Measurements from ENCODE around the gene RPS18. TPM values are rescaled to one million over a fixed set of nuclear protein-coding genes. Genes with fewer than 3 reads are reported as not detected.
A peak's percentile ranks its signal among the peaks of the same experiment; 100 is the strongest.
"Not testable (repeated sequence)": the region's sequence is repeated elsewhere in the genome, so short reads cannot be mapped to it uniquely, and the experiment has no call there.

The RPS18 gene
- total RNA-seq, 1 donor from 2014 or later = 1,863 TPM

DNA sequence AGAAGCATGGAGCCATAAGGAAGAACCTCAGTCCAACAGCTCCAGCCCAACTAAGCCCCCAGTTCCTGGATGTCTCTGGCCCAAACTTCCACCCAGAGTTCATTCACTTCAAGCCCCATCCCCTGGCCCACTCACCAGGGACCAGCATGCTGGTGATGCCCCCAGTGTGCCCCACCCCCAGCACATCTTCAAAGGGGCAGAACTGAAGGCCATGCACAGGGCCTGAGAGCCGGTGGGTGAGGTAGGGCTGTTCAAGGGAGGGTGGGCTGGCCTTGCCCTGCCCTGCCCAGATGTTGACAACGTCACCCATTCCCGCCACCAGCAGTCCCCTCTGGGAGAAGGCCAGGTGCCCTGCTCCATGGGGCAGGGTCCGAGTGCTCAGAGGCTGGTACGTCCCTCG lies 8.7 kb downstream of the RPS18 start:
- Histone ChIP-seq H3K27ac (no peak overlapping the region), H3K4me1 (peaks cover 6 to 15% of the 10 kb centered on the region in 2 donors), H3K36me3 (peaks cover 13 to 48% of the 10 kb centered on the region in 2 donors), H3K4me3 (no peak overlapping the region), H3K9me3 (no peaks in the 10 kb centered on the region), H3K27me3 (no peaks in the 10 kb centered on the region)
- intact Hi-C loops (cut with DNase I) = no loop called here
- no peak for DNase-seq (ENCODE audit: low spot score in 2 of 2)
- no peak for TF ChIP-seq CTCF (IDR thresholded peaks at IDR 0.05)

DNA sequence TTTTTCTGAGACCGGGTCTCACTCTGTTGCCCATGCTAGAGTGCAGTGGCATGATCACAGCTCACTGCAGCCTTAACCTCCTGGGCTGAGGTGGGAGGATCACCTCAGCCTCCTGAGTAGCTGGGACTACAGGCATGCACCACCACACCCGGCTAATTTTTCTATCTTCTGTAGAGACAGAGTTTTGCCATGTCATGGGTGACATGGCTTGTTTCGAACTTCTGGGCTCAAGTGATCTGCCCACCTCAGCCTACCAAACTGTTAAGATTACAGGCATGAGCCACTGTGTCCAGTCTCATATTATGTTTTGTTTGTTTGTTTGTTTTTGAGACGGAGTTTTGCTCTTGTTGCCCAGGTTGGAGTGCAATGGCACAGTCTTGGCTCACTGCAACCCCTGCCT lies 13.3 kb downstream of the RPS18 start:
- Histone ChIP-seq H3K4me1 (peaks cover 3 to 15% of the 10 kb centered on the region in 2 donors), H3K36me3 (peaks cover 18 to 55% of the 10 kb centered on the region in 2 donors)
- H3K27ac ChIP-seq; intact Hi-C loops (cut with DNase I); DNase-seq (ENCODE audit: low spot score in 2 of 2); H3K27me3 ChIP-seq; H3K4me3 ChIP-seq; H3K9me3 ChIP-seq: not testable (repeated sequence)

DNA sequence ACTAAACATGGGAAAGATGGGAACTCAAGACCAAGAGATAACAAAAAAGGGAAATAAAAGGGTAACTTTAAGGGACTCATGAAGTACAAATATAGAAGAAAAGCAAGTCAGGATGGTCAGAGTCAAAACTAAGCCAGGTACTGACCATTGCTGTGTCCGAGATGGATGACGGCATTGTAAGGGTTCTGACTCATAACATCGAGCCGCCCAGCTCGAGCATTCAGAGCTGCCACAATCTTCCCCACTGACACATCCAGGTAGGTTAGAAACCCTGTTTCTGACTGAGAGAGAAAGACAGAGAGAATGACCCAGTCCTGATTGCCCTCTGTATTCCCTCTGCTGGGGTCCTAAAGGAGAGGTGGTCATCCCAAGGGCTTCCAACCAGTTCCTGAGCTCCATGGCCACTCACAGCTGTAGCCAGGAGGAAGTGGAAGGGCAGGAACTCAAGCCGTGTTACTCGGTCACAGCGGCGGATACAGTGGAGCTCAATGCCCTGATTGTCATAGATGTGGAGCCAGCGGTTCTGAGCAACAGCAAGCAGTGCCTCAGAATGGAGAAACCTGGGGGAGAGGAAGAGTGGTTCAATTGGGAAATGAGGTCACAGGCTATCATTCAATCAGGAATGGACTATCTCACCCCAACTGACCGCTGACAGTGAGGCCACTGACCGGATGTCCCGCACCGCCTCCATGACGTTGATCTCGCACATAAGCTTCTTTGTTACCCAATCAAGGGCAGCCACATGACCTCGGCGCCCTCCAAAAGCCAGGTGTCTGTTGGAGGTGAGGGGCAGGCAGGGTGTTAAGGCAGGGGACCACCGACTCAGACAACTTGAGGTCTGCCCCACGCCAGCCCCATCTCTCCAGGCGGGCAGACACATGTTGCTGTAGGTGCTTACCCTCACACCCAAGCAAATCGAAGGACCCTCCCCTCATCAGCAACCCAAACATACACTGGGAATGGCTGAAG lies 15.4 kb downstream of the RPS18 start:
- Histone ChIP-seq H3K36me3 (peaks cover 23 to 61% of the 10 kb centered on the region in 2 donors), H3K4me1 (peaks cover 3 to 20% of the 10 kb centered on the region in 2 donors), H3K4me3 (peak overlapping the region in 1 of 2 donors; percentile 79), H3K27me3 (no peaks in the 10 kb centered on the region), H3K9me3 (no peaks in the 10 kb centered on the region), H3K27ac (no peak overlapping the region)
- no peak for DNase-seq (ENCODE audit: low spot score in 2 of 2)
- intact Hi-C loops (cut with DNase I) = no loop called here
- TF ChIP-seq CTCF (IDR thresholded peaks at IDR 0.05) = no peak

GRCh38 chr6:33288141-33288920 lies 16.5 kb downstream of the RPS18 start:
- no peaks in the 10 kb centered on the region for H3K9me3 ChIP-seq
- no peak for DNase-seq (ENCODE audit: low spot score in 2 of 2)
- peaks cover 3 to 20% of the 10 kb centered on the region in 2 donors for H3K4me1 ChIP-seq
- no peak for TF ChIP-seq CTCF (IDR thresholded peaks at IDR 0.05)
- H3K36me3 ChIP-seq = peaks cover 24 to 62% of the 10 kb centered on the region in 2 donors
- H3K27ac ChIP-seq = peak overlapping the region; percentile 56 to 76
- no peaks in the 10 kb centered on the region for H3K27me3 ChIP-seq
- intact Hi-C loops (cut with DNase I) = loop anchor here (1.0 kb wide), 1 partner anchor 11 kb away; the partner anchor contains the start of gene B3GALT4
- H3K4me3 ChIP-seq = peak overlapping the region; percentile 79 to 80

- no peak for TF ChIP-seq CTCF (IDR thresholded peaks at IDR 0.05)
- Histone ChIP-seq H3K4me1 (peaks cover 3 to 20% of the 10 kb centered on the region in 2 donors), H3K36me3 (peaks cover 29 to 64% of the 10 kb centered on the region in 2 donors), H3K4me3 (peak within 1 kb of the TSS; percentile 79 to 80), H3K9me3 (no peaks in the 10 kb centered on the region), H3K27ac (peak within 1 kb of the TSS; percentile 56 to 76), H3K27me3 (no peaks in the 10 kb centered on the region)
- intact Hi-C loops (cut with DNase I) = loop anchor here (1.0 kb wide), 5 partner anchors 10 to 102 kb away; partner anchors contain the start of genes B3GALT4, KIFC1, RING1 and VPS52
- peak; percentile 45 to 92 for DNase-seq (ENCODE audit: low spot score in 2 of 2)
These were observed 17.3 kb downstream of the RPS18 start, which contains the start of the genes PFDN6 and WDR46 for GRCh38 chr6:33288921-33289783. PFDN6 (plus strand) TSS chr6:33289601; CDS start chr6:33289857, 256 bp downstream. WDR46 (minus strand) TSS chr6:33289239; CDS start chr6:33289170, 69 bp downstream.
